Duodenal mucosa (tissue), 2 donors: ENCODE results near the gene RASA2.

Experiments
- H3K27ac ChIP-seq: one replicate; pipeline ENCODE4 v1.7.0; 2013; ENCODE audit warnings: low read depth, low read length
- H3K27me3 ChIP-seq, 2 donors: one replicate each; pipeline ENCODE4 v1.7.0; 2013; ENCODE audit warnings: low read length in 2 of 2, control low read depth in 1 of 2; ENCODE audit not compliant: insufficient read depth in 2 of 2, control insufficient read depth in 1 of 2
- H3K36me3 ChIP-seq, 2 donors: one replicate each; pipeline ENCODE4 v1.7.0; 2013; ENCODE audit warnings: low read length in 2 of 2, control low read depth in 1 of 2; ENCODE audit not compliant: insufficient read depth in 2 of 2, control insufficient read depth in 1 of 2
- H3K4me1 ChIP-seq, 2 donors: one replicate each; pipeline ENCODE4 v1.7.0; 2013; ENCODE audit warnings: low read length in 2 of 2, control low read depth in 1 of 2; ENCODE audit not compliant: insufficient read depth in 2 of 2, control insufficient read depth in 1 of 2
- H3K4me3 ChIP-seq, 2 donors: one replicate each; pipeline ENCODE4 v1.7.0; 2013; ENCODE audit warnings: low read length in 2 of 2, low read depth in 1 of 2
- H3K9ac ChIP-seq, 2 donors: one replicate each; pipeline ENCODE4 v1.7.0; 2013; ENCODE audit warnings: low read length in 2 of 2, low read depth in 1 of 2
- H3K9me3 ChIP-seq, 2 donors: one replicate each; pipeline ENCODE4 v1.7.0; 2013; ENCODE audit warnings: low read length in 2 of 2, control low read depth in 1 of 2; ENCODE audit not compliant: control insufficient read depth in 1 of 2

RASA2 gene, protein sequence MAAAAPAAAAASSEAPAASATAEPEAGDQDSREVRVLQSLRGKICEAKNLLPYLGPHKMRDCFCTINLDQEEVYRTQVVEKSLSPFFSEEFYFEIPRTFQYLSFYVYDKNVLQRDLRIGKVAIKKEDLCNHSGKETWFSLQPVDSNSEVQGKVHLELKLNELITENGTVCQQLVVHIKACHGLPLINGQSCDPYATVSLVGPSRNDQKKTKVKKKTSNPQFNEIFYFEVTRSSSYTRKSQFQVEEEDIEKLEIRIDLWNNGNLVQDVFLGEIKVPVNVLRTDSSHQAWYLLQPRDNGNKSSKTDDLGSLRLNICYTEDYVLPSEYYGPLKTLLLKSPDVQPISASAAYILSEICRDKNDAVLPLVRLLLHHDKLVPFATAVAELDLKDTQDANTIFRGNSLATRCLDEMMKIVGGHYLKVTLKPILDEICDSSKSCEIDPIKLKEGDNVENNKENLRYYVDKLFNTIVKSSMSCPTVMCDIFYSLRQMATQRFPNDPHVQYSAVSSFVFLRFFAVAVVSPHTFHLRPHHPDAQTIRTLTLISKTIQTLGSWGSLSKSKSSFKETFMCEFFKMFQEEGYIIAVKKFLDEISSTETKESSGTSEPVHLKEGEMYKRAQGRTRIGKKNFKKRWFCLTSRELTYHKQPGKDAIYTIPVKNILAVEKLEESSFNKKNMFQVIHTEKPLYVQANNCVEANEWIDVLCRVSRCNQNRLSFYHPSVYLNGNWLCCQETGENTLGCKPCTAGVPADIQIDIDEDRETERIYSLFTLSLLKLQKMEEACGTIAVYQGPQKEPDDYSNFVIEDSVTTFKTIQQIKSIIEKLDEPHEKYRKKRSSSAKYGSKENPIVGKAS

DNA sequence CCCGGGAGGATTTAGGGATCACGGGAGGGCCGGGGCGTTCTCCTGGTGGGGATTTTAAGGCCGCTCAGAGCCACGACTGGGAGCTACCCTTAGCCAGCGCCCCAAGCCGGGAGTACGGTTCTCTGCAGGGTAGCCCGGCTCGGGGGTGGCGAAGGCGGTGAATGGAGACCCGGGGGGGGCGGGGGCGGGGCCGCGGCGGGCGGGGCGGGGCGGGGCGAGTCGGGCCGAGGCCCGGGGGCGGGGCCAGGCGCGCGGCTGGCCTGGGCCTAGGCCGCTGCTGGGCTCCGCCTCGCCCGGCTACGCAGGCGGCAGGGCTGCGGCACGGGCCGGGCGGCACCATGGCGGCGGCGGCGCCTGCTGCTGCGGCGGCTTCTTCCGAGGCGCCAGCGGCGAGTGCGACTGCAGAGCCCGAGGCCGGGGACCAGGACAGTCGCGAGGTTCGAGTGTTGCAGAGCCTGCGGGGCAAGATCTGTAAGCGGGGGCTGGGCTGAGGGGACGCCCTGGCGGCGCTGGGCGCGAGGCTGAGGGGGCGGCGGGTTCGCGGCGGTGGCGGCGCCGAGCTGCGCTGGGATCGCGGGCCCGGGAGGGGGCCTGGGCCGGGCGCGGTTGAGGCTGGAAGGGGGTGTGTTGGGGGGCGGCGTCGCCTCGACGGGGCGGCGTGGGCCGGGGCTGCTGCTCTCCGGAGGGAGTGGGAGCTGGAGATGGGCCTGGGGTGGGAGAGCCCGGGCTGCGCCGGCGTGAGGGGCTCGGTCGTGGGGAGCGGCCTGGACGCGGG is at the start of gene RASA2:
TSS of gene RASA2 (plus strand) at position 282 of the 775 bp plus-strand sequence. CDS start at position 339, 57 bp downstream.
- H3K9ac ChIP-seq, result peak within 1 kb of the TSS; percentile 65 to 74
- peaks cover 18 to 26% of the 10 kb centered on the region in 2 donors for H3K4me1 ChIP-seq
- no peaks in the 10 kb centered on the region for H3K27me3 ChIP-seq
- H3K36me3 ChIP-seq, result no peaks in the 10 kb centered on the region
- H3K9me3 ChIP-seq, result no peaks in the 10 kb centered on the region
- H3K27ac ChIP-seq, result peak within 1 kb of the TSS; percentile 96
- peak within 1 kb of the TSS; percentile 70 to 78 for H3K4me3 ChIP-seq

DNA sequence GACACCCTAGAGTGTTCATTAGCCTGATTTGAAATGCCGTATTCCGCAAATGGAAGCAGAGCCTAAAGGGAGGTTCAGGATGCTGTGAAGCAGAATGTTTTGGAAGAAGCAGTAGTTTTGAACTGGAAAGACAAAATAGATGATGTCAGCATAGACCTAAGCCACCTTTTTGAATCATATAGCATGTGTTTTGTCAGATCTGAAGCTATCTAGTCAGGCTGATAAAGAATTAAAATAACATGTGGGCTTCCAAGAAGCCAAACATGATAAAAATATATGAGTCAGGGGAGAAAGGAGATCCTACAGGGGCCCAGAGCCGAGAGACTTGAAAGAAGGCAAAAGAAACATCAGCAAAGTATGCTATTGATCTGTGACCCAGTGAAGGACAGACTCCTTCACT is 47.2 kb upstream of the RASA2 start:
- no peak overlapping the region for H3K9ac ChIP-seq
- no peaks in the 10 kb centered on the region for H3K27me3 ChIP-seq
- no peak overlapping the region for H3K27ac ChIP-seq
- no peak overlapping the region for H3K4me3 ChIP-seq
- peaks cover 26 to 28% of the 10 kb centered on the region in 2 donors for H3K4me1 ChIP-seq
- H3K36me3 ChIP-seq, result peaks cover 25 to 36% of the 10 kb centered on the region in 2 donors
- H3K9me3 ChIP-seq, result no peaks in the 10 kb centered on the region

- no peaks in the 10 kb centered on the region for H3K27me3 ChIP-seq
- H3K9ac ChIP-seq, result no peak overlapping the region
- peaks cover 26 to 27% of the 10 kb centered on the region in 2 donors for H3K4me1 ChIP-seq
- peak overlapping the region; percentile 5 for H3K27ac ChIP-seq
- H3K9me3 ChIP-seq, result no peaks in the 10 kb centered on the region
- H3K36me3 ChIP-seq, result peaks cover 36 to 48% of the 10 kb centered on the region in 2 donors
- H3K4me3 ChIP-seq, result no peak overlapping the region
Observed at GRCh38 chr3:141440942-141441341, 45.9 kb upstream of the RASA2 start.

DNA sequence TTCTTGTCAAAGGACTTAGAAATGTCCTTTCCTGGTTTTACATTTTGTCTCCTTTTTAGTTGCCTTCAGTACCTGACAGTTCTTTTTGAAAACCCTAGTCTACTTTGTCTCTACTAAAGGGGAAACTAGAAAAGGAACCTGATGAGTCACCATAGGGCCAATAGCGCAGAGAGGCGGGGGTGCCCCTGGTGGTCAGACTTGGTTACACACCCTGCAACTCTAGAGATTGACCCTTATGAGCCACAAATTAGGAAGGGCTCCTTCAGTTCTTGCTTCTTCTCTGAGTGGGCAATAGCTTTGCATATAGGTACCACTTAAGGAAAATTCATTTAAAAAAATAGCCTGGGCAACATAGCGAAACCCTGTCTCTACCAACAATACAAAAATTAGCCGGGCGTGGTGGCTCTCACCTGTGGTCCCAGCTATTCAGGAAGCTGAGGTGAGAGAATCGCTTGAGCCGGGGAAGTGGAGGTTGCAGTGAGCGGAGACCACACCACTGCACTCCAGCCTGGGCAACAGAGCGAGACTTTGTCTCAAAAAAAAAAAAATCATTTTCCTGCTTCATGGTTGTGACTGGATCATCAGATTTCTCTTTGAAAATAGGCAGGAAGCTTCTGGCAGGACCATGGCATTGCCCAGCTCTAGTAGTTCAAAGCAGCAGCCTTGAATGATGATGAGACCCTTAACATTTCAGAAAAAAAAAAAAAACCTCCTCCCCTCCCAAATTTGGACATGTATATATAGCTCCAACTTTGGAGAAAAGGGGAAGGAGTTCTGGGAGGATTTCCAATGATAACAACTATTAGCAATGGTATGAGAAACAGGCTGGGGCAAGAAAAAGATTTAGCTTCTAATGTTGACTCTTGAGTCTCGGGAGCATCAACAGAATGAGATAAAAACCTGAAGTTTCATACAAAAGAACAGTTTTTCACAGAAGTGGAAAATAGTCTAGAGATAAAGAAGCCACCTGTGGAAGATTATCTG is 45.2 kb upstream of the RASA2 start:
- Histone ChIP-seq H3K27me3 (no peaks in the 10 kb centered on the region), H3K27ac (peak overlapping the region; percentile 5), H3K9me3 (no peaks in the 10 kb centered on the region), H3K9ac (no peak overlapping the region), H3K36me3 (peaks cover 39 to 54% of the 10 kb centered on the region in 2 donors), H3K4me1 (peaks cover 19 to 20% of the 10 kb centered on the region in 2 donors), H3K4me3 (no peak overlapping the region)

DNA sequence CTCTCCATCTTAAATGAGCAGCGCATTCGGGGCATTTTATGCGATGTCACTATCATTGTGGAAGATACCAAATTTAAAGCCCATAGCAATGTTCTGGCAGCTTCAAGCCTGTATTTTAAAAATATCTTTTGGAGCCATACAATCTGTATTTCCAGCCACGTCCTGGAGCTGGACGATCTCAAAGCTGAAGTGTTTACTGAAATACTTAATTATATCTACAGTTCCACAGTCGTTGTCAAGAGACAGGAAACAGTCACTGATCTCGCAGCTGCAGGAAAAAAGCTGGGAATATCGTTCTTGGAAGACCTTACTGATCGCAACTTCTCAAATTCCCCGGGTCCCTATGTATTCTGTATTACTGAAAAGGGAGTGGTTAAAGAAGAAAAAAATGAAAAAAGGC is 44.4 kb upstream of the RASA2 start:
- H3K9me3 ChIP-seq, result no peaks in the 10 kb centered on the region
- no peak overlapping the region for H3K9ac ChIP-seq
- H3K4me3 ChIP-seq, result no peak overlapping the region
- H3K27ac ChIP-seq, result peak overlapping the region; percentile 11
- H3K4me1 ChIP-seq, result peaks cover 12 to 13% of the 10 kb centered on the region in 2 donors
- H3K36me3 ChIP-seq, result peaks cover 40 to 60% of the 10 kb centered on the region in 2 donors
- H3K27me3 ChIP-seq, result no peaks in the 10 kb centered on the region

DNA sequence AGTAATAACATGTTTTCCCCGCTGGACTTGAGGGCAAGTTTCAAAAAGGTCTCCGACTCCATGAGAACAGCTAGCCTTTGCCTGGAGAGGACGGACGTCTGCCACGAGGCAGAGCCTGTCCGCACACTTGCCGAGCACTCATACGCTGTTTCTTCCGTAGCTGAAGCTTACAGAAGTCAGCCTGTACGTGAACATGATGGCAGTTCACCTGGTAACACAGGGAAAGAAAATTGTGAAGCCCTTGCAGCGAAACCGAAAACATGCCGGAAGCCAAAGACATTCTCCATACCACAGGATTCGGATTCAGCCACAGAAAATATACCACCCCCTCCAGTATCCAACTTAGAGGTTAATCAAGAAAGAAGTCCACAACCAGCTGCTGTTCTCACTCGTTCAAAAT is 43.9 kb upstream of the RASA2 start:
- Histone ChIP-seq H3K27me3 (no peaks in the 10 kb centered on the region), H3K4me3 (no peak overlapping the region), H3K27ac (peak overlapping the region; percentile 11), H3K4me1 (peaks cover 11 to 13% of the 10 kb centered on the region in 2 donors), H3K36me3 (peaks cover 40 to 65% of the 10 kb centered on the region in 2 donors), H3K9ac (no peak overlapping the region), H3K9me3 (no peaks in the 10 kb centered on the region)

- Histone ChIP-seq H3K36me3 (peaks cover 36 to 53% of the 10 kb centered on the region in 2 donors), H3K4me3 (no peak overlapping the region), H3K9me3 (no peaks in the 10 kb centered on the region), H3K9ac (no peak overlapping the region), H3K27me3 (no peaks in the 10 kb centered on the region), H3K4me1 (peaks cover 11% of the 10 kb centered on the region in 2 donors), H3K27ac (no peak overlapping the region)
Observed at GRCh38 chr3:141444586-141445285, 42.1 kb upstream of the RASA2 start.

GRCh38 chr3:141445990-141446389 is 40.8 kb upstream of the RASA2 start:
- Histone ChIP-seq H3K4me3 (no peak overlapping the region), H3K9me3 (no peaks in the 10 kb centered on the region), H3K27ac (no peak overlapping the region), H3K4me1 (peaks cover 3 to 11% of the 10 kb centered on the region in 2 donors), H3K27me3 (no peaks in the 10 kb centered on the region), H3K9ac (no peak overlapping the region), H3K36me3 (peaks cover 36 to 53% of the 10 kb centered on the region in 2 donors)
